IPS-20b (cell line): ENCODE data around the gene SAMD14.

ENCODE experiments used
- H3K27ac ChIP-seq: one replicate; pipeline ENCODE4 v1.5.1; 2013; ENCODE audit warnings: low read length
- H3K27me3 ChIP-seq: 2 replicates; pipeline ENCODE4 v1.6.1; 2013; ENCODE audit warnings: mild to moderate bottlenecking, low read length, inconsistent platforms; ENCODE audit not compliant: insufficient read depth
- H3K36me3 ChIP-seq: 2 replicates; pipeline ENCODE4 v1.6.1; 2013; ENCODE audit warnings: low read depth, mild to moderate bottlenecking, inconsistent platforms, low read length, moderate library complexity; ENCODE audit not compliant: insufficient read depth
- H3K4me1 ChIP-seq: 2 replicates; pipeline ENCODE4 v1.6.1; 2013; ENCODE audit warnings: mild to moderate bottlenecking, control low read depth, inconsistent platforms, low read length, moderate library complexity; ENCODE audit not compliant: insufficient read depth
- H3K4me3 ChIP-seq: 2 replicates; pipeline ENCODE4 v1.5.1; 2013; ENCODE audit warnings: mild to moderate bottlenecking, low read length, inconsistent platforms
- H3K9ac ChIP-seq: 2 replicates; pipeline ENCODE4 v1.6.1; 2013; ENCODE audit warnings: low read depth, mild to moderate bottlenecking, inconsistent platforms, low read length, moderate library complexity
- H3K9me3 ChIP-seq: 2 replicates; pipeline ENCODE4 v1.6.1; 2013; ENCODE audit warnings: mild to moderate bottlenecking, low read depth, low read length, inconsistent platforms; ENCODE audit not compliant: insufficient read depth

Gene SAMD14

GRCh38 chr17:50060951-50061712 lies 68.8 kb downstream of the SAMD14 start:
- Histone ChIP-seq H3K4me1 (no peaks in the 10 kb centered on the region; the same call in 1 of the 2 replicates), H3K4me3 (no peak overlapping the region), H3K9me3 (no peaks in the 10 kb centered on the region), H3K27ac (no peak overlapping the region), H3K27me3 (peaks cover 26% of the 10 kb centered on the region), H3K36me3 (no peaks in the 10 kb centered on the region), H3K9ac (no peak overlapping the region)
